ENCODE data around the gene BMPER.

BMPER gene

GRCh38 chr7:34060196-34060947 is 155.0 kb downstream of the BMPER start:
- TF ChIP-seq ZNF16 (tag by site-specific recombination; IDR thresholded peaks at IDR 0.05; ENCODE audit: low read depth), result no peak
- TF ChIP-seq ZNF26 (tag by site-specific recombination; IDR thresholded peaks at IDR 0.05), result no peak
- CTCF ChIA-PET, result interaction anchor here (1.2 to 1.7 kb wide), 2 partner anchors 27 to 78 kb away, joined by 3 to 7 read pairs; no protein-coding TSS in a partner anchor
- Histone ChIP-seq H3K4me1 (ENCODE audit: control insufficient read depth, insufficient read depth, low read length) (peaks cover 11% of the 10 kb centered on the region; the same call in 1 of the 2 replicates), H3K27ac (ENCODE audit: extremely low read depth, low read depth, low read length) (no peak overlapping the region), H3K36me3 (ENCODE audit: control insufficient read depth in 2 of 2, insufficient read depth in 1 of 2, low read length in 2 of 2) (peaks cover 0 to 7% of the 10 kb centered on the region in 2 experiments; a peak in 1 of 3 replicates), H3K9me3 (ENCODE audit: control insufficient read depth, insufficient read depth, low read depth, low read length) (no peaks in the 10 kb centered on the region), H3K4me3 (ENCODE audit: low read depth, low read length) (no peak overlapping the region)
- POLR2A ChIA-PET, result no interaction called here

GRCh38 chr7:34061149-34061548 is 155.8 kb downstream of the BMPER start:
- H3K9me3 ChIP-seq (ENCODE audit: control insufficient read depth, insufficient read depth, low read depth, low read length), result no peaks in the 10 kb centered on the region
- TF ChIP-seq FEZF1 (tag by site-specific recombination; IDR thresholded peaks at IDR 0.05), result no peak
- no peak for TF ChIP-seq KLF7 (tag by site-specific recombination; IDR thresholded peaks at IDR 0.05; ENCODE audit: borderline replicate concordance)
- ChIA-PET CTCF (interaction anchor here (0.7 to 1.7 kb wide), 2 partner anchors 26 to 114 kb away, joined by 4 to 7 read pairs; no protein-coding TSS in a partner anchor), POLR2A (no interaction called here)
- H3K4me3 ChIP-seq (ENCODE audit: low read depth, low read length), result no peak overlapping the region
- H3K27ac ChIP-seq (ENCODE audit: extremely low read depth, low read depth, low read length), result no peak overlapping the region
- H3K36me3 ChIP-seq (ENCODE audit: control insufficient read depth in 2 of 2, insufficient read depth in 1 of 2, low read length in 2 of 2), result no peaks in the 10 kb centered on the region
- H3K4me1 ChIP-seq (ENCODE audit: control insufficient read depth, insufficient read depth, low read length), result peaks cover 11% of the 10 kb centered on the region; the same call in 1 of the 2 replicates

- TF ChIP-seq ZNF548 (tag by site-specific recombination; IDR thresholded peaks at IDR 0.05) (no peak), ZSCAN4 (tag by site-specific recombination; IDR thresholded peaks at IDR 0.05) (no peak)
- TF ChIP-seq, protein P1, sequence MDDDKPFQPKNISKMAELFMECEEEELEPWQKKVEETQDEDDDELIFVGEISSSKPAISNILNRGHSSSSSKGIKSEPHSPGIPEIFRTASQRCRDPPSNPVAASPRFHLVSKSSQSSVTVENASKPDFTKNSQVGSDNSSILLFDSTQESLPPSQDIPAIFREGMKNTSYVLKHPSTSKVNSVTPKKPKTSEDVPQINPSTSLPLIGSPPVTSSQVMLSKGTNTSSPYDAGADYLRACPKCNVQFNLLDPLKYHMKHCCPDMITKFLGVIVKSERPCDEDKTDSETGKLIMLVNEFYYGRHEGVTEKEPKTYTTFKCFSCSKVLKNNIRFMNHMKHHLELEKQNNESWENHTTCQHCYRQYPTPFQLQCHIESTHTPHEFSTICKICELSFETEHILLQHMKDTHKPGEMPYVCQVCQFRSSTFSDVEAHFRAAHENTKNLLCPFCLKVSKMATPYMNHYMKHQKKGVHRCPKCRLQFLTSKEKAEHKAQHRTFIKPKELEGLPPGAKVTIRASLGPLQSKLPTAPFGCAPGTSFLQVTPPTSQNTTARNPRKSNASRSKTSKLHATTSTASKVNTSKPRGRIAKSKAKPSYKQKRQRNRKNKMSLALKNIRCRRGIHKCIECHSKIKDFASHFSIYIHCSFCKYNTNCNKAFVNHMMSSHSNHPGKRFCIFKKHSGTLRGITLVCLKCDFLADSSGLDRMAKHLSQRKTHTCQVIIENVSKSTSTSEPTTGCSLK (tag by site-specific recombination; IDR thresholded peaks at IDR 0.05), result no peak
- Histone ChIP-seq H3K36me3 (ENCODE audit: control insufficient read depth in 2 of 2, insufficient read depth in 1 of 2, low read length in 2 of 2) (no peaks in the 10 kb centered on the region), H3K4me1 (ENCODE audit: control insufficient read depth, insufficient read depth, low read length) (peaks cover 18% of the 10 kb centered on the region), H3K27ac (ENCODE audit: extremely low read depth, low read depth, low read length) (no peak overlapping the region), H3K9me3 (ENCODE audit: control insufficient read depth, insufficient read depth, low read depth, low read length) (no peaks in the 10 kb centered on the region), H3K4me3 (ENCODE audit: low read depth, low read length) (no peak overlapping the region)
- ChIA-PET POLR2A (no interaction called here), CTCF (no interaction called here)
Observed at GRCh38 chr7:34062341-34062740, 157.0 kb downstream of the BMPER start.

GRCh38 chr7:34062826-34063225 is 157.5 kb downstream of the BMPER start:
- ChIA-PET POLR2A (no interaction called here), CTCF (no interaction called here)
- H3K9me3 ChIP-seq (ENCODE audit: control insufficient read depth, insufficient read depth, low read depth, low read length), result no peaks in the 10 kb centered on the region
- no peak overlapping the region for H3K27ac ChIP-seq (ENCODE audit: extremely low read depth, low read depth, low read length)
- peaks cover 23% of the 10 kb centered on the region for H3K4me1 ChIP-seq (ENCODE audit: control insufficient read depth, insufficient read depth, low read length)
- H3K36me3 ChIP-seq (ENCODE audit: control insufficient read depth in 2 of 2, insufficient read depth in 1 of 2, low read length in 2 of 2), result no peaks in the 10 kb centered on the region
- no peak overlapping the region for H3K4me3 ChIP-seq (ENCODE audit: low read depth, low read length)
- no peak for TF ChIP-seq ZNF404 (tag by site-specific recombination; IDR thresholded peaks at IDR 0.05)
- no peak for TF ChIP-seq ZNF274 (IDR thresholded peaks at IDR 0.05; ENCODE audit: low read length)
- TF ChIP-seq ZNF274 (tag by site-specific recombination; IDR thresholded peaks at IDR 0.05; ENCODE audit: borderline replicate concordance), result no peak
- TF ChIP-seq ZNF341 (tag by site-specific recombination; IDR thresholded peaks at IDR 0.05; ENCODE audit: low read depth), result no peak
- TF ChIP-seq, protein P2, sequence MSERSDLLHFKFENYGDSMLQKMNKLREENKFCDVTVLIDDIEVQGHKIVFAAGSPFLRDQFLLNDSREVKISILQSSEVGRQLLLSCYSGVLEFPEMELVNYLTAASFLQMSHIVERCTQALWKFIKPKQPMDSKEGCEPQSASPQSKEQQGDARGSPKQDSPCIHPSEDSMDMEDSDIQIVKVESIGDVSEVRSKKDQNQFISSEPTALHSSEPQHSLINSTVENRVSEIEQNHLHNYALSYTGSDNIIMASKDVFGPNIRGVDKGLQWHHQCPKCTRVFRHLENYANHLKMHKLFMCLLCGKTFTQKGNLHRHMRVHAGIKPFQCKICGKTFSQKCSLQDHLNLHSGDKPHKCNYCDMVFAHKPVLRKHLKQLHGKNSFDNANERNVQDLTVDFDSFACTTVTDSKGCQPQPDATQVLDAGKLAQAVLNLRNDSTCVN (tag by site-specific recombination; optimal IDR thresholded peaks at IDR 0.05), result no peak
- no peak for TF ChIP-seq ZNF558 (tag by site-specific recombination; IDR thresholded peaks at IDR 0.05)
- no peak for TF ChIP-seq ZNF423 (tag by site-specific recombination; IDR thresholded peaks at IDR 0.05)
- no peak for TF ChIP-seq ZSCAN30 (tag by site-specific recombination; IDR thresholded peaks at IDR 0.05)
- TF ChIP-seq, protein P3, sequence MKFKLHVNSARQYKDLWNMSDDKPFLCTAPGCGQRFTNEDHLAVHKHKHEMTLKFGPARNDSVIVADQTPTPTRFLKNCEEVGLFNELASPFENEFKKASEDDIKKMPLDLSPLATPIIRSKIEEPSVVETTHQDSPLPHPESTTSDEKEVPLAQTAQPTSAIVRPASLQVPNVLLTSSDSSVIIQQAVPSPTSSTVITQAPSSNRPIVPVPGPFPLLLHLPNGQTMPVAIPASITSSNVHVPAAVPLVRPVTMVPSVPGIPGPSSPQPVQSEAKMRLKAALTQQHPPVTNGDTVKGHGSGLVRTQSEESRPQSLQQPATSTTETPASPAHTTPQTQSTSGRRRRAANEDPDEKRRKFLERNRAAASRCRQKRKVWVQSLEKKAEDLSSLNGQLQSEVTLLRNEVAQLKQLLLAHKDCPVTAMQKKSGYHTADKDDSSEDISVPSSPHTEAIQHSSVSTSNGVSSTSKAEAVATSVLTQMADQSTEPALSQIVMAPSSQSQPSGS (tag by site-specific recombination; IDR thresholded peaks at IDR 0.05; ENCODE audit: low read depth), result no peak
- no peak for TF ChIP-seq ZNF155 (tag by site-specific recombination; IDR thresholded peaks at IDR 0.05)
- TF ChIP-seq ZNF837 (tag by site-specific recombination; IDR thresholded peaks at IDR 0.05), result no peak
- TF ChIP-seq OVOL3 (tag by site-specific recombination; IDR thresholded peaks at IDR 0.05), result no peak
- TF ChIP-seq ZNF433 (tag by site-specific recombination; IDR thresholded peaks at IDR 0.05; ENCODE audit: low read depth), result no peak
